Lower lobe of right lung (tissue), 2 donors: Measurements from ENCODE around the gene CDC42BPB. TPM values are rescaled to one million over a fixed set of nuclear protein-coding genes. Genes with fewer than 3 reads are reported as not detected.

Experiments used
- ATAC-seq, 2 donors: fragments of 200-7000 bp; cut with Tn5 transposase; one replicate each; pipeline ENCODE4 v1.9.1; 2020 to 2022; ENCODE audit warnings: mild to moderate bottlenecking in 2 of 2, moderate library complexity in 2 of 2
- DNase-seq: peaks from one replicate; pipeline ENCODE4 v3.0.0-alpha.2; 2020
- H3K27ac ChIP-seq: fragments of 200-600 bp; one replicate; pipeline ENCODE4 v1.8.0; 2022
- H3K27me3 ChIP-seq: fragments of 200-600 bp; one replicate; pipeline ENCODE4 v1.8.0; 2022; ENCODE audit warnings: low read depth
- H3K36me3 ChIP-seq: fragments of 200-600 bp; one replicate; pipeline ENCODE4 v1.8.0; 2022; ENCODE audit warnings: mild to moderate bottlenecking
- H3K4me1 ChIP-seq: fragments of 200-600 bp; one replicate; pipeline ENCODE4 v1.8.0; 2022
- H3K4me3 ChIP-seq: fragments of 200-600 bp; one replicate; pipeline ENCODE4 v1.8.0; 2022; ENCODE audit warnings: mild to moderate bottlenecking
- H3K9me3 ChIP-seq: fragments of 200-600 bp; one replicate; pipeline ENCODE4 v1.8.0; 2022
- CTCF ChIP-seq: fragments of 200-600 bp; IDR thresholded peaks from one replicate; pipeline ENCODE4 v1.8.0; 2022; ENCODE audit warnings: antibody characterized with exemption, mild to moderate bottlenecking
- intact Hi-C: fragments of 100-400 bp; cut with DNase I; formaldehyde crosslinking; loops from one replicate; pipeline ENCODE4 v1.11.0; 2022
- total RNA-seq: library from RNA; stranded (reverse); fragmentation: NEBNext Ultra II Directional; extraction: Animal tissue kit (Norgen Biotek cat#: 25700); gene quantifications from one replicate; pipeline ENCODE4 v1.2.1, GENCODE V29; 2021
- donor health status: DM: no; HTN: yes; CAD: no; lungs with severe emphysema.

Gene CDC42BPB
- total RNA-seq, 1 donor from 2014 or later, result 114 TPM

DNA sequence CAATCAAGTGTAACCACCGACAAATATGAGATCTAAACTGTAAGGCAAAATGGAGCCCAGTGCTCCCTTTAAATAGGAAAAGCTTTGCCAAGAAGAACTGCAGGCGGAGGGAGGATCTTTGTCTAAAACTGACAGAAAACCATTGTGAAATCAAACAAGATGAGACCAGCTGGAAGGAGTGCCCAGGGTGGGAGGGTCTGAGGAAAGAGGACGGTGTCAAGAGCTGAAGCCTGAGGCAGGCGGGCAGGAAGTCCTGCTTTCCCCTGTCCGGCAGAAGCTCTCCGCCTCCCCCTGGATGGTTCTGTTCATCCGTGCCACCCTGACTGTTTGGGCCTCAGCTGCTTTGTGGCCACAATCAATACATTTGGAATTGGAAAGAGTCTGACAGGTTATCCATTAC lies 37.5 kb downstream of the CDC42BPB start:
- H3K4me1 ChIP-seq, result peaks cover 75% of the 10 kb centered on the region
- peak; percentile 54 to 61 for ATAC-seq
- no peak for TF ChIP-seq CTCF

DNA sequence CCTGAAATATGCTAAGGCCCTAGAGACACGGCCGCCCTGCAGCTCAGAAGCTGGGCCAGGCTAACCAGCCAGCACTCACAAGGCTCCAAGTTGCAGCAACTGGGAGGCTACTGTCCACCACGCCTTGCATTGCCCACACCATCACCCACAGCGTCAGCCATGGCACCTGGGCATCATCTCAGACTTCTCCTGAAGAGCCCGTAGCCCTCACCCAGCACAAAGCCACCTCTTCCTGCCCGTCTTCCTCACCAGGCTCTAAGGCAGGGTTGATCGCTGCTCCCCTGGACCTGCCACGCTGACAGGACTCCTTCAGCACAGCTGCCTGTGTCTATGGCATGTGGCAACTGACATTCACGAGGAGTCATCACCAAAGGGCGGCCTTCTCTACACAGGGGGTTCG lies 38.1 kb downstream of the CDC42BPB start:
- H3K36me3 ChIP-seq, result no peaks in the 10 kb centered on the region
- H3K27ac ChIP-seq, result no peak overlapping the region
- DNase-seq (no peak), ATAC-seq (no peak)
- intact Hi-C loops, result no loop called here
- H3K4me1 ChIP-seq, result peaks cover 75% of the 10 kb centered on the region
- no peaks in the 10 kb centered on the region for H3K27me3 ChIP-seq
- no peak overlapping the region for H3K4me3 ChIP-seq
- H3K9me3 ChIP-seq, result no peaks in the 10 kb centered on the region
- no peak for TF ChIP-seq CTCF

More for the DNA sequence above, 37.5 kb downstream of the CDC42BPB start:
- intact Hi-C loops, result no loop called here
- Histone ChIP-seq H3K4me3 (no peak overlapping the region), H3K9me3 (no peaks in the 10 kb centered on the region), H3K27ac (no peak overlapping the region), H3K36me3 (no peaks in the 10 kb centered on the region), H3K27me3 (no peaks in the 10 kb centered on the region)
- DNase-seq, result no peak

- H3K4me1 ChIP-seq, result peaks cover 52% of the 10 kb centered on the region
These were observed 40.8 kb downstream of the CDC42BPB start for GRCh38 chr14:103016594-103016993.

GRCh38 chr14:103016071-103016470 lies 41.3 kb downstream of the CDC42BPB start:
- no peak for TF ChIP-seq CTCF
- Histone ChIP-seq H3K9me3 (no peaks in the 10 kb centered on the region), H3K4me1 (peaks cover 52% of the 10 kb centered on the region), H3K27ac (no peak overlapping the region), H3K27me3 (no peaks in the 10 kb centered on the region), H3K4me3 (no peak overlapping the region), H3K36me3 (peaks cover 7% of the 10 kb centered on the region)
- DNase-seq, result no peak
- intact Hi-C loops, result no loop called here
- no peak for ATAC-seq

More at GRCh38 chr14:103016594-103016993, 40.8 kb downstream of the CDC42BPB start:
- peaks cover 2% of the 10 kb centered on the region for H3K36me3 ChIP-seq
- DNase-seq (no peak), ATAC-seq (no peak)
- no peak for TF ChIP-seq CTCF
- intact Hi-C loops, result no loop called here
- H3K9me3 ChIP-seq, result no peaks in the 10 kb centered on the region
- no peak overlapping the region for H3K27ac ChIP-seq
- no peak overlapping the region for H3K4me3 ChIP-seq
- H3K27me3 ChIP-seq, result no peaks in the 10 kb centered on the region

GRCh38 chr14:103015426-103015825 lies 41.9 kb downstream of the CDC42BPB start:
- H3K27me3 ChIP-seq, result no peaks in the 10 kb centered on the region
- H3K36me3 ChIP-seq, result peaks cover 14% of the 10 kb centered on the region
- H3K4me3 ChIP-seq, result no peak overlapping the region
- ATAC-seq (no peak), DNase-seq (no peak)
- peaks cover 51% of the 10 kb centered on the region for H3K4me1 ChIP-seq
- no peak overlapping the region for H3K27ac ChIP-seq
- no peaks in the 10 kb centered on the region for H3K9me3 ChIP-seq
- no peak for TF ChIP-seq CTCF
- intact Hi-C loops, result no loop called here
